OCI-LY7 (cell line): ENCODE measurements around the gene PTTG1. TPM values are rescaled to one million over a fixed set of nuclear protein-coding genes. Genes with fewer than 3 reads are reported as not detected.

Experiments
- BruUV-seq: library from RNA; stranded (reverse); fragments of 400-500 nt; replicated peaks from 2 replicates; lab custom pipeline; 2021; lab: Mats Ljungman, UMichigan
- CTCF ChIA-PET: fragments of 300-600 bp; sonication (Branson Sonifier 250); formaldehyde crosslinking; loops from one replicate; lab custom pipeline; 2022; ENCODE audit warnings: antibody characterized with exemption; ENCODE audit not compliant: unreplicated experiment; lab: Charles Lee
- POLR2A ChIA-PET: fragments of 300-600 bp; sonication (Branson Sonifier 250); formaldehyde crosslinking; loops from one replicate; lab custom pipeline; 2022; ENCODE audit warnings: antibody characterized with exemption; lab: Charles Lee
- DNase-seq: peaks from one replicate; pipeline ENCODE4 v3.0.0-alpha.2; 2015; ENCODE audit warnings: low spot score
- H2AFZ ChIP-seq: fragments of 200-600 bp; sonication (generic), shearing (Covaris generic); 2 replicates; pipeline ENCODE4 v1.6.1; 2014; ENCODE audit warnings: mild to moderate bottlenecking, antibody characterized with exemption, low read length, moderate library complexity
- H3K27ac ChIP-seq: fragments of 200-600 bp; sonication (generic); 2 replicates; pipeline ENCODE4 v1.5.1; 2014; ENCODE audit warnings: mixed run types, low read depth, mild to moderate bottlenecking, moderate library complexity, low read length, inconsistent platforms; ENCODE audit not compliant: poor library complexity, severe bottlenecking
- H3K36me3 ChIP-seq: fragments of 200-600 bp; sonication (generic); 2 replicates; pipeline ENCODE4 v1.6.1; 2014; ENCODE audit warnings: mild to moderate bottlenecking, antibody characterized with exemption, low read length, moderate library complexity, mixed read lengths; ENCODE audit not compliant: insufficient read depth
- H3K4me1 ChIP-seq: fragments of 200-600 bp; sonication (generic); 2 replicates; pipeline ENCODE4 v1.5.1; 2014; ENCODE audit warnings: mild to moderate bottlenecking, low read length; ENCODE audit not compliant: insufficient read depth, poor library complexity, severe bottlenecking
- H3K4me2 ChIP-seq: fragments of 200-600 bp; sonication (generic); 2 replicates; pipeline ENCODE4 v1.6.1; 2014; ENCODE audit warnings: mild to moderate bottlenecking, low read length
- H3K4me3 ChIP-seq: fragments of 200-600 bp; sonication (generic); 2 replicates; pipeline ENCODE4 v1.5.1; 2014; ENCODE audit warnings: mild to moderate bottlenecking, low read depth, low read length; ENCODE audit not compliant: poor library complexity, severe bottlenecking
- H3K79me2 ChIP-seq: fragments of 200-600 bp; sonication (generic); 2 replicates; pipeline ENCODE4 v1.6.1; 2016; ENCODE audit warnings: low read depth, mild to moderate bottlenecking, low read length, moderate library complexity, mixed read lengths; ENCODE audit not compliant: insufficient read depth
- H3K9me2 ChIP-seq: fragments of 200-600 bp; sonication (generic); 2 replicates; pipeline ENCODE4 v1.6.1; 2016; ENCODE audit warnings: mild to moderate bottlenecking, low read length, mixed read lengths; ENCODE audit not compliant: insufficient read depth
- H3K9me3 ChIP-seq: fragments of 200-600 bp; sonication (generic); 2 replicates; pipeline ENCODE4 v1.6.1; 2014; ENCODE audit warnings: mild to moderate bottlenecking, mixed run types, low read length, mixed read lengths
- H4K20me1 ChIP-seq: fragments of 200-600 bp; sonication (generic); 2 replicates; pipeline ENCODE4 v1.6.1; 2014; ENCODE audit warnings: mild to moderate bottlenecking, antibody characterized with exemption, low read length, moderate library complexity, mixed read lengths; ENCODE audit not compliant: insufficient read depth
- EZH2phosphoT487 ChIP-seq: fragments of 200-600 bp; sonication (generic); IDR thresholded peaks from 2 replicates; pipeline ENCODE4 v1.6.1; 2018; ENCODE audit warnings: low read depth, borderline replicate concordance, mild to moderate bottlenecking, mixed run types, antibody characterized with exemption, low read length, moderate library complexity, mixed read lengths
- intact Hi-C: fragments of 100-400 bp; cut with micrococcal nuclease; formaldehyde crosslinking; loops from one replicate; pipeline ENCODE4 v1.10.0; 2022; ENCODE audit not compliant: unreplicated experiment
- total RNA-seq, 2 experiments: library from RNA; depleted of rRNA in 1 of 2; stranded (reverse); fragments of >200 nt in 1 of 2; shearing (Covaris generic) in 1 of 2; gene quantifications; 2 replicates each; pipeline ENCODE4 v1.2.3, GENCODE V29; 2014 to 2022
- TF ChIP-seq, protein P1 (sequence below): fragments of 200-600 bp; sonication (generic); conservative IDR thresholded peaks from 2 replicates; pipeline ENCODE4 v1.5.1; 2014; ENCODE audit warnings: mild to moderate bottlenecking, antibody characterized with exemption, low read length, moderate library complexity, mixed read lengths

The PTTG1 gene
- total RNA-seq, 2 experiments from 2014 or later: 340 to 480 TPM

- POLR2A ChIA-PET: interaction anchor here (0.8 to 2.4 kb wide), 4 partner anchors 9 to 35 kb away, joined by 4 to 13 read pairs (median 6); partner anchors contain the start of genes PTTG1 and SLU7
These were observed 11.1 kb downstream of the PTTG1 start for GRCh38 chr5:160432787-160433186.

DNA sequence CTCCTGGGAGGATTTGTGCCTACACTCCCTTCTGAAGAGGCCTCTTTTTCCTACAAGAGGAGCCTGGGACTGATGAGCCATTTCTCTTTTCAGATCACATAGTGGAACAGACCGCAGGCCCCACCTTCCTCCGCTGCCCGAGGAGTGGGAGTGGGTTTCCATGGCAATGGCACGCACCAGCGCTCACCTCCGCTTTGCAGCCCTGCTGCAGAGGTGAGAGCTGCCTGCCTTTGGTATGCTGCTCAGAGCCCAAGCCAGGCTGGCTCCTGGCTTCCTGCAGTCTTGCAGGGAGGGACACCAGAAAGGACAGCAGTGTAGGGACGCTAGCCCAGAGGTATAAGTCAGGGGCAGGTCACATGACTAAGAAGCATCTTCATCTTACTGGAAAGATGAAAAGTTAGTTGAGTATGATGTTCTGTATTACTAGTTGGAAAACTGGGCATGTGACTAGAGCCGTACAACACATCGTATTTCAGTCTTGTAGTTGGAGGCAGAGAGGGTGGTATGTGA is 12.4 kb downstream of the PTTG1 start:
- no peak overlapping the region for H3K27ac ChIP-seq
- DNase-seq: peak; percentile 71
- H2AFZ ChIP-seq: peak overlapping the region; percentile 18; the same call in 1 of the 2 replicates
- no peaks in the 10 kb centered on the region for H3K9me2 ChIP-seq
- H3K79me2 ChIP-seq: no peaks in the 10 kb centered on the region
- ChIA-PET CTCF (no interaction called here), POLR2A (interaction anchor here (0.6 to 2.4 kb wide), 5 partner anchors 9 to 32 kb away, joined by 3 to 13 read pairs (median 3); partner anchors contain the start of genes PTTG1 and SLU7)
- H3K4me2 ChIP-seq: peak overlapping the region; percentile 59
- H3K9me3 ChIP-seq: no peaks in the 10 kb centered on the region
- BruUV-seq: no TSS peak
- TF ChIP-seq EZH2phosphoT487: no peak
- TF ChIP-seq, protein P1, sequence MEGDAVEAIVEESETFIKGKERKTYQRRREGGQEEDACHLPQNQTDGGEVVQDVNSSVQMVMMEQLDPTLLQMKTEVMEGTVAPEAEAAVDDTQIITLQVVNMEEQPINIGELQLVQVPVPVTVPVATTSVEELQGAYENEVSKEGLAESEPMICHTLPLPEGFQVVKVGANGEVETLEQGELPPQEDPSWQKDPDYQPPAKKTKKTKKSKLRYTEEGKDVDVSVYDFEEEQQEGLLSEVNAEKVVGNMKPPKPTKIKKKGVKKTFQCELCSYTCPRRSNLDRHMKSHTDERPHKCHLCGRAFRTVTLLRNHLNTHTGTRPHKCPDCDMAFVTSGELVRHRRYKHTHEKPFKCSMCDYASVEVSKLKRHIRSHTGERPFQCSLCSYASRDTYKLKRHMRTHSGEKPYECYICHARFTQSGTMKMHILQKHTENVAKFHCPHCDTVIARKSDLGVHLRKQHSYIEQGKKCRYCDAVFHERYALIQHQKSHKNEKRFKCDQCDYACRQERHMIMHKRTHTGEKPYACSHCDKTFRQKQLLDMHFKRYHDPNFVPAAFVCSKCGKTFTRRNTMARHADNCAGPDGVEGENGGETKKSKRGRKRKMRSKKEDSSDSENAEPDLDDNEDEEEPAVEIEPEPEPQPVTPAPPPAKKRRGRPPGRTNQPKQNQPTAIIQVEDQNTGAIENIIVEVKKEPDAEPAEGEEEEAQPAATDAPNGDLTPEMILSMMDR: no peak
- H3K36me3 ChIP-seq: peaks cover 27% of the 10 kb centered on the region
- peak overlapping the region; percentile 13 for H3K4me3 ChIP-seq
- intact Hi-C loops: loop anchor here (10.0 kb wide), 2 partner anchors 141 to 251 kb away; no protein-coding TSS in a partner anchor
- H4K20me1 ChIP-seq: no peaks in the 10 kb centered on the region
- H3K4me1 ChIP-seq: peaks cover 50% of the 10 kb centered on the region

More at GRCh38 chr5:160432787-160433186, 11.1 kb downstream of the PTTG1 start:
- Histone ChIP-seq H3K4me3 (no peak overlapping the region), H3K9me2 (no peaks in the 10 kb centered on the region), H3K4me1 (peaks cover 42% of the 10 kb centered on the region), H3K27ac (no peak overlapping the region), H3K4me2 (no peak overlapping the region), H4K20me1 (peaks cover 2% of the 10 kb centered on the region; the same call in 1 of the 2 replicates), H3K9me3 (no peaks in the 10 kb centered on the region), H2AFZ (no peak overlapping the region), H3K79me2 (no peaks in the 10 kb centered on the region), H3K36me3 (peaks cover 40% of the 10 kb centered on the region)
- TF ChIP-seq, protein P1: no peak
- TF ChIP-seq EZH2phosphoT487: no peak
- BruUV-seq: no TSS peak
- DNase-seq: no peak
- CTCF ChIA-PET: no interaction called here
- intact Hi-C loops: loop anchor here (10.0 kb wide), 2 partner anchors 142 to 252 kb away; no protein-coding TSS in a partner anchor

- no peaks in the 10 kb centered on the region for H3K9me3 ChIP-seq
- H3K27ac ChIP-seq: no peak overlapping the region
- no peak overlapping the region for H3K4me3 ChIP-seq
- peaks cover 12% of the 10 kb centered on the region; the same call in 1 of the 2 replicates for H3K36me3 ChIP-seq
- peaks cover 48% of the 10 kb centered on the region for H3K4me1 ChIP-seq
- H4K20me1 ChIP-seq: no peaks in the 10 kb centered on the region
- CTCF ChIA-PET: no interaction called here
- H3K4me2 ChIP-seq: no peak overlapping the region
- BruUV-seq: no TSS peak
- no peak for DNase-seq
- H3K79me2 ChIP-seq: no peaks in the 10 kb centered on the region
- intact Hi-C loops: loop anchor here (5.0 to 10.0 kb wide), 3 partner anchors 139 to 352 kb away; no protein-coding TSS in a partner anchor
- POLR2A ChIA-PET: interaction anchor here (0.7 to 1.5 kb wide), 6 partner anchors 9 to 36 kb away, joined by 3 to 7 read pairs (median 4); partner anchors contain the start of genes PTTG1 and SLU7
- no peak overlapping the region for H2AFZ ChIP-seq
- no peaks in the 10 kb centered on the region for H3K9me2 ChIP-seq
- TF ChIP-seq, protein P1: no peak
- no peak for TF ChIP-seq EZH2phosphoT487
These were observed 13.9 kb downstream of the PTTG1 start for GRCh38 chr5:160435532-160435931.
